ENCODE results near the gene IFNG. TPM values are rescaled to one million over a fixed set of nuclear protein-coding genes. Genes with fewer than 3 reads are reported as not detected.
"Not testable (repeated sequence)": the region's sequence is repeated elsewhere in the genome, so short reads cannot be mapped to it uniquely, and the experiment has no call there.

Gene IFNG
- total RNA-seq (1 to 10 TPM in 1 of 10 donors, not detected in 9; 1.5 TPM), polyA plus RNA-seq (not detected)
- long read RNA-seq, donor 1, result 0 reads
- long read RNA-seq, donor 2, result 0 reads
- long read RNA-seq, donor 3, result 0 reads

- Histone ChIP-seq H3K4me3 (peak within 1 kb of the TSS in 1 of 10 donors; percentile 24), H3K4me1 (no peaks in the 10 kb centered on the region), H3K36me3 (no peaks in the 10 kb centered on the region), H3K27me3 (no peaks in the 10 kb centered on the region), H3K27ac (peak within 1 kb of the TSS in 1 of 10 donors; percentile 52), H3K9me3 (no peaks in the 10 kb centered on the region)
- intact Hi-C loops (cut with DNase I), result no loop called here
- TF ChIP-seq, protein P1, sequence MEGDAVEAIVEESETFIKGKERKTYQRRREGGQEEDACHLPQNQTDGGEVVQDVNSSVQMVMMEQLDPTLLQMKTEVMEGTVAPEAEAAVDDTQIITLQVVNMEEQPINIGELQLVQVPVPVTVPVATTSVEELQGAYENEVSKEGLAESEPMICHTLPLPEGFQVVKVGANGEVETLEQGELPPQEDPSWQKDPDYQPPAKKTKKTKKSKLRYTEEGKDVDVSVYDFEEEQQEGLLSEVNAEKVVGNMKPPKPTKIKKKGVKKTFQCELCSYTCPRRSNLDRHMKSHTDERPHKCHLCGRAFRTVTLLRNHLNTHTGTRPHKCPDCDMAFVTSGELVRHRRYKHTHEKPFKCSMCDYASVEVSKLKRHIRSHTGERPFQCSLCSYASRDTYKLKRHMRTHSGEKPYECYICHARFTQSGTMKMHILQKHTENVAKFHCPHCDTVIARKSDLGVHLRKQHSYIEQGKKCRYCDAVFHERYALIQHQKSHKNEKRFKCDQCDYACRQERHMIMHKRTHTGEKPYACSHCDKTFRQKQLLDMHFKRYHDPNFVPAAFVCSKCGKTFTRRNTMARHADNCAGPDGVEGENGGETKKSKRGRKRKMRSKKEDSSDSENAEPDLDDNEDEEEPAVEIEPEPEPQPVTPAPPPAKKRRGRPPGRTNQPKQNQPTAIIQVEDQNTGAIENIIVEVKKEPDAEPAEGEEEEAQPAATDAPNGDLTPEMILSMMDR (IDR thresholded peaks at IDR 0.05), result no peak
- DNase-seq (no peak), ATAC-seq (no peak)
- WGBS, 2 donors, result 76 to 79% methylated on average over 5 of the region's 5 CpGs
Measured at GRCh38 chr12:68159681-68160304, at the start of gene IFNG. IFNG (minus strand) TSS chr12:68159740; CDS start chr12:68159615, 125 bp downstream.

DNA sequence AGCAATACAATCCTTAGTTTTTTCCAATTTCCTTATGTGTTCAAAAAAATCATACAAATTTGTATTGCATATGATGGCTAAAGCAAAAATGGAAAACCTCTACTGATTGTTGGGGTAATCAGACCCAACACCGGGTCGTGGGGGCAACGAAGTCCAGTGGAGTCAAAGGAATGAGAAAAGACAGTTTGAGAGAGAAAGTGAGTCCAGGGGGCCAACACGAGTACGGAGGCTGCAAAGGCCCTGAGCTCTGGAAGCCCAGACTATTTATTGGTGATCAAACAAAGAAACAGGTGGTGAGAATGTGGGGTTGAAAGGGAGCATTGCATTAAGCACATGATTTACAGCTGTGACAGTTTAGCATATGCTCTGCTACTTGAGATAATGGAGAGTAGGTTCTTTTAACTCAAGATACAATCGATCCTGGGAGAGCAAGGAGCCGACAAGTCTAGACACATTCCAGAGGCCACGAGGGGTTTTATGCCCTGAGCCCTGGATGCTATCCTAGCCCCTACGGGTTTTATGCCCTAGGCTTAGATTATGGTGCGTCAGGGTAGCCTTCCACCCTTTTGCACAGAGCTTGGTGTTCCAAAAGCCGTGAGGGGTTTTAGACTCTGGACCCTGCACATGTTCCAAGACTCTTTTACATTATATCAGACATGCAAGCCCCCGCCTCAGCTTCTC is 49.6 kb upstream of the IFNG start:
- H3K4me1 ChIP-seq; H3K27ac ChIP-seq; ATAC-seq; DNase-seq; H3K36me3 ChIP-seq; H3K4me3 ChIP-seq; intact Hi-C loops (cut with DNase I); H3K9me3 ChIP-seq: not testable (repeated sequence)
- 50 to 51% methylated on average over 12 of the region's 12 CpGs for WGBS, 2 donors
- peaks cover 0 to 34% (median 9%) of the 10 kb centered on the region in 7 donors for H3K27me3 ChIP-seq

DNA sequence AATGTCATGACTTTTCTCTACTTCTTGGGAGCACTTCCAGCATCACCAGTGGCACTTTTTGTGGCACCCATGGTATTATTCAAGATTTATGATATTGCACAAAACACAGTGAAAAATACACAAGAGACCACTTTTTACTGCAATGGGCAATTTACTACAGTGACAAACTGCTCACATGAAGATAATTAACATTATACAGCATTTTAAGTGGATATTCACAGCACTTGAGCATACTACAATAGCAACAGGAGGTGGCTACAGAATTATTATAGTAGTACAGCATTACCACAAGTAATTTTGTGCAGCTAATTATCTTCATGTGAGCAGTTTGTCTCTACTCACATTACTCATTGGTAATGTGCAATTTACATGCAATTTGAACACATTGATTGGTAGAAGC is 47.7 kb upstream of the IFNG start:
- ATAC-seq (no peak), DNase-seq (no peak)
- TF ChIP-seq, protein P1 (IDR thresholded peaks at IDR 0.05), result no peak
- no peak overlapping the region for H3K27ac ChIP-seq
- H3K4me1 ChIP-seq, result no peaks in the 10 kb centered on the region
- H3K9me3 ChIP-seq, result no peaks in the 10 kb centered on the region
- intact Hi-C loops (cut with DNase I), result no loop called here
- H3K36me3 ChIP-seq, result no peaks in the 10 kb centered on the region
- H3K27me3 ChIP-seq, result peaks cover 0 to 34% (median 7%) of the 10 kb centered on the region in 7 donors
- H3K4me3 ChIP-seq, result no peak overlapping the region

- Histone ChIP-seq H3K9me3 (no peaks in the 10 kb centered on the region), H3K36me3 (no peaks in the 10 kb centered on the region), H3K27ac (no peak overlapping the region), H3K27me3 (peaks cover 0 to 34% (median 7%) of the 10 kb centered on the region in 7 donors), H3K4me3 (no peak overlapping the region), H3K4me1 (no peaks in the 10 kb centered on the region)
- DNase-seq, result no peak
- TF ChIP-seq, protein P1 (IDR thresholded peaks at IDR 0.05), result no peak
- 21 to 33% methylated on average over 1 of the region's 1 CpG for whole genome bisulfite sequencing, 2 donors
- no peak for ATAC-seq
- intact Hi-C loops (cut with DNase I), result no loop called here
Measured at GRCh38 chr12:68206446-68206845, 46.9 kb upstream of the IFNG start.

DNA sequence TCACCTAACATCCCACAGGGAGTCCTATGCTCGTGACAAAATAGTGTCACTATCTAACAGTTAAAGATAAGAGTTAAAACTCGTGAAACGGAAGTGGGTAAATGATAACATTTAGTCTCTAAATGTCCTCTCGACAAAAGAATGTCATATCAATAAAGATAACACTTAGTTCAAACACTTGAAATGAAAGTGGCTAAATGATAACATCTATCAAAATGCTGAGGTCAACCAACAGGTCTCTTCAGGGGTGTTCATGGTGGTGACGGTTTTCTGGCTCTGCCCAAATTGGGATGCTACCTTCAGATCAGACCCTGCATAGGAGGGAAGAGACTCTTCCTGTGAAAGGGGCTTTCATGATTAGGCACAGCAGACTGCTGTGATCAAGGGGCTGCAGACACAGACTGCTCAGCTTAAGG is 43.9 kb upstream of the IFNG start:
- Histone ChIP-seq H3K9me3 (no peaks in the 10 kb centered on the region), H3K4me1 (no peaks in the 10 kb centered on the region), H3K36me3 (no peaks in the 10 kb centered on the region), H3K4me3 (no peak overlapping the region), H3K27me3 (peaks cover 0 to 34% (median 0%) of the 10 kb centered on the region in 7 donors), H3K27ac (no peak overlapping the region)
- TF ChIP-seq, protein P1 (IDR thresholded peaks at IDR 0.05), result no peak
- intact Hi-C loops (cut with DNase I), result no loop called here
- 15 to 26% methylated on average over 5 of the region's 5 CpGs for WGBS, 2 donors
- no peak for DNase-seq
- ATAC-seq, result no peak
